Natural killer cell (primary cell): ENCODE measurements around the gene ATP13A3. TPM values are rescaled to one million over a fixed set of nuclear protein-coding genes. Genes with fewer than 3 reads are reported as not detected.
A peak's percentile ranks its signal among the peaks of the same experiment; 100 is the strongest.
"Not testable (repeated sequence)": the region's sequence is repeated elsewhere in the genome, so short reads cannot be mapped to it uniquely, and the experiment has no call there.

Experiments used
- ATAC-seq, 3 donors: fragments of 150-1000 bp in 2 of 3; fragments of 200-7000 bp in 1 of 3; cut with Tn5 transposase; 1 replicate in 1 of 3; 2 replicates in 2 of 3; pipeline ENCODE4 v1.10.0; 2021; ENCODE audit warnings: mild to moderate bottlenecking in 2 of 3, moderate library complexity in 2 of 3
- DNase-seq, 2 donors: peaks; one replicate each; pipeline versions ENCODE4 v3.0.0 to v3.0.0-alpha.2; 2013 to 2021; ENCODE audit warnings: mixed read lengths in 1 of 2
- H3K27ac ChIP-seq: one replicate; pipeline ENCODE4 v1.5.1; 2013; ENCODE audit warnings: mild to moderate bottlenecking, low read length
- H3K27me3 ChIP-seq: one replicate; pipeline ENCODE4 v1.6.1; 2013; ENCODE audit warnings: low read length; ENCODE audit not compliant: control insufficient read depth, insufficient read depth
- H3K36me3 ChIP-seq: one replicate; pipeline ENCODE4 v1.6.1; 2013; ENCODE audit warnings: low read length; ENCODE audit not compliant: control insufficient read depth, insufficient read depth
- H3K4me1 ChIP-seq: one replicate; pipeline ENCODE4 v1.6.1; 2013; ENCODE audit warnings: low read length; ENCODE audit not compliant: control insufficient read depth, insufficient read depth
- H3K4me3 ChIP-seq: one replicate; pipeline ENCODE4 v1.5.1; 2013; ENCODE audit warnings: low read length
- H3K9me3 ChIP-seq: one replicate; pipeline ENCODE4 v1.6.1; 2013; ENCODE audit warnings: low read length; ENCODE audit not compliant: control insufficient read depth, insufficient read depth
- H3K27ac Mint-ChIP-seq, 2 donors: one replicate each; pipeline ENCODE4 v1.8.0; 2022; ENCODE audit warnings: mild to moderate bottlenecking in 2 of 2, mixed read lengths in 2 of 2, moderate library complexity in 1 of 2
- H3K27me3 Mint-ChIP-seq, 2 donors: one replicate each; pipeline ENCODE4 v1.8.0; 2022; ENCODE audit warnings: low read depth in 2 of 2, mixed read lengths in 2 of 2
- H3K36me3 Mint-ChIP-seq: one replicate; pipeline ENCODE4 v1.8.0; 2022; ENCODE audit warnings: mixed read lengths
- H3K4me1 Mint-ChIP-seq, 2 donors: one replicate each; pipeline ENCODE4 v1.8.0; 2022; ENCODE audit warnings: mixed read lengths in 2 of 2
- H3K4me3 Mint-ChIP-seq: one replicate; pipeline ENCODE4 v1.8.0; 2022; ENCODE audit warnings: mild to moderate bottlenecking, moderate library complexity, mixed read lengths
- H3K9me3 Mint-ChIP-seq, 2 donors: one replicate each; pipeline ENCODE4 v1.8.0; 2022; ENCODE audit warnings: mixed read lengths in 2 of 2
- WGBS: methylation state at CpG from one replicate; pipeline ENCODE4 v1.1.7; 2013; ENCODE audit warnings: missing lambda C conversion rate; ENCODE audit not compliant: insufficient coverage; 5-methylcytosine and 5-hydroxymethylcytosine counted together
- intact Hi-C: fragments of 100-400 bp; cut with micrococcal nuclease; formaldehyde crosslinking; loops from one replicate; pipeline ENCODE4 v1.14.2; 2022
- total RNA-seq, 4 donors: library from RNA; stranded (reverse); fragments of 120-200 nt in 1 of 4; gene quantifications; one replicate each; pipeline versions ENCODE4 v1.2.3 to v1.2.4, GENCODE V29; 2013 to 2022
- TF ChIP-seq, protein P1 (sequence below): fragments of 200-600 bp; IDR thresholded peaks from one replicate; pipeline ENCODE4 v1.8.0; 2022; ENCODE audit warnings: antibody characterized with exemption

ATP13A3 gene
- total RNA-seq, 3 donors from 2014 or later (not counting 1 experiment from before 2014, with no cell fraction given): 62.9 to 79.2 (median 64.2) TPM

DNA sequence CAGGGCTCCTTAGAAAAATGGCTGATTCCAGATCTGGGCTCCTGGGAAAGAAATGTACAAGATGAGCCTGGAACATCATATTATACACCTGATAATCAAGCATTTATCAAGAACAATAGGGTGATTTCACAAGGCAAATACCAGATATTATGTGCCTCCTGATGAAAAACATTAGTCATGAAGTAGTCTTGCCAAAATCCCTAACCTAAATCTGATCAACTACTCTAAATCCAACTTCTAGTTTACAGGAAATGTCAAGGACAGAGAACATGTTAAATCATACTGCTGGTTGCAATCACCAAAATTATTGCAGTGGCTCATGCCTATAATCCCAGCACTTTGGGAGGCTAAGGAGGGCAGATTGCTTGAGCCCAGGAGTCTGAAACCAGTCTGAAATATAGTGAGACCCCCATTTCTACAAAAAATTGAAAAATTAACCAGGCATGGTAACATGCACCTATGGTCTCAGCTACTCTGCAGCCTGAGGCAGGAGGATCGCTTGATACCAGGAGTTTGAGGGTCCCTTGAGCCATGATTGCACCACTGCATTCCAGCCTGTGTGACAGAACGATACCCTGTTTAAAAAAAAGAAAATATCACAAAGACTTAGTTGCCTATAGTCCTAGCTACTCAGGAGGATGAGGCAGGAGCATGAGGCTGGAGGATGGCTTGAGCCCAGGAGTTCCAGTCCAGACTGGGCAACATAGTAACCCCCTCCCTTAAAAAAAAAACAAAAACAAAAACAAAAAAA lies 34.9 kb upstream of the ATP13A3 start:
- ATAC-seq: no peak
- no peak overlapping the region for H3K4me3 ChIP-seq
- H3K27me3 Mint-ChIP-seq: peaks cover 0 to 4% of the 10 kb centered on the region in 2 donors
- DNase-seq: no peak
- no peak overlapping the region for H3K27ac Mint-ChIP-seq
- no peaks in the 10 kb centered on the region for H3K4me1 Mint-ChIP-seq
- H3K36me3 ChIP-seq: no peaks in the 10 kb centered on the region
- no peaks in the 10 kb centered on the region for H3K4me1 ChIP-seq
- no peak overlapping the region for H3K4me3 Mint-ChIP-seq
- WGBS: 95% methylated on average over 1 of the region's 2 CpGs
- intact Hi-C loops: no loop called here
- TF ChIP-seq, protein P1, sequence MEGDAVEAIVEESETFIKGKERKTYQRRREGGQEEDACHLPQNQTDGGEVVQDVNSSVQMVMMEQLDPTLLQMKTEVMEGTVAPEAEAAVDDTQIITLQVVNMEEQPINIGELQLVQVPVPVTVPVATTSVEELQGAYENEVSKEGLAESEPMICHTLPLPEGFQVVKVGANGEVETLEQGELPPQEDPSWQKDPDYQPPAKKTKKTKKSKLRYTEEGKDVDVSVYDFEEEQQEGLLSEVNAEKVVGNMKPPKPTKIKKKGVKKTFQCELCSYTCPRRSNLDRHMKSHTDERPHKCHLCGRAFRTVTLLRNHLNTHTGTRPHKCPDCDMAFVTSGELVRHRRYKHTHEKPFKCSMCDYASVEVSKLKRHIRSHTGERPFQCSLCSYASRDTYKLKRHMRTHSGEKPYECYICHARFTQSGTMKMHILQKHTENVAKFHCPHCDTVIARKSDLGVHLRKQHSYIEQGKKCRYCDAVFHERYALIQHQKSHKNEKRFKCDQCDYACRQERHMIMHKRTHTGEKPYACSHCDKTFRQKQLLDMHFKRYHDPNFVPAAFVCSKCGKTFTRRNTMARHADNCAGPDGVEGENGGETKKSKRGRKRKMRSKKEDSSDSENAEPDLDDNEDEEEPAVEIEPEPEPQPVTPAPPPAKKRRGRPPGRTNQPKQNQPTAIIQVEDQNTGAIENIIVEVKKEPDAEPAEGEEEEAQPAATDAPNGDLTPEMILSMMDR: no peak
- H3K9me3 Mint-ChIP-seq: no peaks in the 10 kb centered on the region
- no peaks in the 10 kb centered on the region for H3K36me3 Mint-ChIP-seq
- H3K27ac ChIP-seq: no peak overlapping the region
- H3K27me3 ChIP-seq: no peaks in the 10 kb centered on the region
- no peaks in the 10 kb centered on the region for H3K9me3 ChIP-seq

DNA sequence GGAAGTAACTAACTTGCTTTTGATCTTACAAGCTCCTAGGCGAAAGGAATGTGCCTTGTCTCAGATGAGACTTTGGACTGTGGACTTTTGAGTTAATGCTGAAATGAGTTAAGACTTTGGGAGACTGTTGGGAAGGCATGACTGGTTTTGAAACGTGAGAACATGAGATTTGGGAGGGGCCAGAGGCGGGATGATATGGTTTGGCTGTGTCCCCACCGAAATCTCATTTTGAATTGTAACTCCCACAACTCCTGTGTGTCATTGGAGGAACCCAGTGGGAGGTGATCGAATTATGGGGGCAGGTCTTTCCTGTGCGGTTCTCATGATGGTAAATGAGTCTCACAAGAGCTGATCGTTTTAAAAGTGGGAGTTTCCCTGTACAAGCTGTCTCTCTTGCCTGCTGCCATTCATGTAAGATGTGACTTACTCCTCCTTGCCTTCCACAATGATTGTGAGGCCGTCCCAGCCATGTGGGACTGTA lies 33.9 kb upstream of the ATP13A3 start:
- DNase-seq: peak in 1 of 2 donors; percentile 7
- not testable (repeated sequence) for H3K9me3 Mint-ChIP-seq, H3K36me3 Mint-ChIP-seq, H3K27ac Mint-ChIP-seq, H3K27ac ChIP-seq, H3K4me3 ChIP-seq, H3K27me3 Mint-ChIP-seq, H3K4me1 Mint-ChIP-seq, H3K4me1 ChIP-seq, H3K27me3 ChIP-seq, H3K4me3 Mint-ChIP-seq, H3K9me3 ChIP-seq, ATAC-seq, H3K36me3 ChIP-seq
- intact Hi-C loops: loop anchor here (1.0 kb wide), 1 partner anchor 48 kb away; no protein-coding TSS in a partner anchor
- 71% methylated on average over 8 of the region's 8 CpGs for WGBS

DNA sequence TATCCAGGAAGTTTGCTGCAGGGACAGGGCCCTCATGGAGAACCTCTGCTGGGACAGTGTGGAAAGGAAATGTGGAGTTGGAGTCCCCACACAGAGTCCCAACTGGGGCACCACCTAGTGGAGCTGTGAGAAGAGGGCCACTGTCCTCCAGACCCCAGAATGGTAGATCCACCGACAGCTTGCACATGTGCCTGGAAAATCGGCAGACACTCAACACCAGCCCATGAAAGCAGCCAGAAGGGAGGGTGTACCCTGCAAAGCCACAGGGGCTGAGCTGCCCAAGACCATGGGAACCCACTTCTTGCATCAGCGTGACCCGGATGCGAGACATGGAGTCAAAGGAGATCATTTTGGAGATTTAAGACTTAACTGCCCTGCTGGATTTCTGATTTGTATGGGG lies 33.4 kb upstream of the ATP13A3 start:
- not testable (repeated sequence) for H3K27ac Mint-ChIP-seq, DNase-seq, H3K4me1 ChIP-seq, H3K4me1 Mint-ChIP-seq, H3K9me3 ChIP-seq, H3K4me3 Mint-ChIP-seq, H3K27me3 Mint-ChIP-seq, H3K36me3 Mint-ChIP-seq, H3K36me3 ChIP-seq, H3K27me3 ChIP-seq, H3K27ac ChIP-seq, H3K4me3 ChIP-seq, ATAC-seq, H3K9me3 Mint-ChIP-seq
- 69% methylated on average over 5 of the region's 5 CpGs for WGBS
- intact Hi-C loops: loop anchor here (1.0 kb wide), 1 partner anchor 48 kb away; no protein-coding TSS in a partner anchor

DNA sequence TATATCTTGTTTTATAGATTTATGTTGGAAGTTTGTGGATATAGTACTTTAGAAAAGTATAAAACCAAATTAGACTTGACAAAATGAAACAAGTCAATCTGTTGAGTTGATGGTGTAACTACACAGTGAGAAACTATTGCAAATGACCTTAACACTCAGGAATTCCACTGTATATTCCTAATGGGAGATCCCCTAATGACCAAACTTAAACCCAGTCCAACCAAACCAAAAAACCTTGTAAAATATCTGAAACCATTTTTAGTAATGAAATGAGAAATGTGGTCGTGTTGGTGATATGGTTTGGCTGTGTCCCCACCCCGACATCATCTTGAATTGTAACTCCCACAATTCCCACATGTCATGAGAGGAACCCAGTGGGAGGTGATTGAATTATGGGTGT lies 31.9 kb upstream of the ATP13A3 start:
- H3K9me3 Mint-ChIP-seq: no peaks in the 10 kb centered on the region
- no CpG with 5 or more reads among the region's 2 CpGs for WGBS
- no peak for ATAC-seq
- H3K27me3 Mint-ChIP-seq: peaks cover 0 to 2% of the 10 kb centered on the region in 2 donors
- no peaks in the 10 kb centered on the region for H3K36me3 ChIP-seq
- no peak overlapping the region for H3K4me3 ChIP-seq
- no peak overlapping the region for H3K27ac ChIP-seq
- no peak overlapping the region for H3K27ac Mint-ChIP-seq
- no peaks in the 10 kb centered on the region for H3K36me3 Mint-ChIP-seq
- H3K4me1 ChIP-seq: no peaks in the 10 kb centered on the region
- no peak for DNase-seq
- H3K9me3 ChIP-seq: no peaks in the 10 kb centered on the region
- no peak overlapping the region for H3K4me3 Mint-ChIP-seq
- H3K27me3 ChIP-seq: no peaks in the 10 kb centered on the region
- TF ChIP-seq, protein P1: no peak
- H3K4me1 Mint-ChIP-seq: no peaks in the 10 kb centered on the region
- intact Hi-C loops: no loop called here
